Heart right ventricle (tissue), 16 donors: ENCODE data around the gene CHD1L. TPM values are rescaled to one million over a fixed set of nuclear protein-coding genes. Genes with fewer than 3 reads are reported as not detected.

ENCODE experiments used
- ATAC-seq, 8 donors: fragments of 200-7000 bp; cut with Tn5 transposase; one replicate each; pipeline ENCODE4 v1.9.1; 2020; ENCODE audit warnings: mild to moderate bottlenecking in 8 of 8, moderate library complexity in 8 of 8, moderate number of reproducible peaks in 1 of 8
- DNase-seq, 2 donors: peaks; one replicate each; pipeline ENCODE4 v3.0.0-alpha.2; 2020
- H3K27ac ChIP-seq, 10 donors: fragments of 200-600 bp; sonication (generic) in 2 of 10; one replicate each; pipeline versions ENCODE4 v1.5.0 to v1.8.0; 2020 to 2022; ENCODE audit warnings: mild to moderate bottlenecking in 3 of 10
- H3K27me3 ChIP-seq, 7 donors: fragments of 200-600 bp; one replicate each; pipeline ENCODE4 v1.8.0; 2021 to 2022; ENCODE audit warnings: mild to moderate bottlenecking in 2 of 7
- H3K36me3 ChIP-seq, 9 donors: fragments of 200-600 bp; sonication (generic) in 1 of 9; one replicate each; pipeline versions ENCODE4 v1.5.0 to v1.8.0; 2020 to 2022; ENCODE audit warnings: mild to moderate bottlenecking in 2 of 9
- H3K4me1 ChIP-seq, 9 donors: fragments of 200-600 bp; sonication (generic) in 1 of 9; one replicate each; pipeline versions ENCODE4 v1.5.0 to v1.8.0; 2020 to 2022; ENCODE audit warnings: mild to moderate bottlenecking in 4 of 9
- H3K4me3 ChIP-seq, 10 donors: fragments of 200-600 bp; sonication (generic) in 2 of 10; one replicate each; pipeline versions ENCODE4 v1.5.0 to v1.8.0; 2020 to 2022; ENCODE audit warnings: mild to moderate bottlenecking in 7 of 10, moderate library complexity in 2 of 10
- H3K9me3 ChIP-seq, 11 donors: fragments of 200-600 bp in 10 of 11; sonication (generic) in 2 of 11; one replicate each; pipeline versions ENCODE4 v1.5.0 to v1.8.0; 2013 to 2022; ENCODE audit warnings: mild to moderate bottlenecking in 2 of 11, control low read depth in 1 of 11, moderate library complexity in 1 of 11
- CTCF ChIP-seq, 9 donors: fragments of 200-600 bp; sonication (generic) in 2 of 9; IDR thresholded peaks; one replicate each; pipeline versions ENCODE4 v1.5.0 to v1.8.0; 2021 to 2022; ENCODE audit warnings: antibody characterized with exemption in 9 of 9, mild to moderate bottlenecking in 5 of 9, moderate library complexity in 1 of 9
- WGBS, 2 donors: extraction: QIAGEN DNeasy Blood & Tissue Kit; methylation state at CpG; one replicate each; pipeline ENCODE4 v1.1.7; 2013; ENCODE audit warnings: inconsistent platforms in 1 of 2; 5-methylcytosine and 5-hydroxymethylcytosine counted together
- intact Hi-C, 10 donors: fragments of 100-400 bp; cut with DNase I; formaldehyde crosslinking; loops; one replicate each; pipeline versions ENCODE4 v1.11.1 to v1.14.2; 2022
- polyA plus RNA-seq, 2 donors: library from polyadenylated mRNA; stranded (reverse); fragments of 200-250 nt; gene quantifications; one replicate each; pipeline ENCODE4 v1.2.3, GENCODE V29; 2013
- total RNA-seq, 10 donors: library from RNA; stranded (reverse); fragmentation: NEBNext Ultra II Directional in 3 of 10; extraction: Animal tissue kit (Norgen Biotek cat#: 25700) in 3 of 10; gene quantifications; one replicate each; pipeline versions ENCODE4 v1.2.1 to v1.2.4, GENCODE V29; 2021 to 2023
- donor health status: Arrhythmogenic right ventricular cardiomyopathy.
- donor health status: ischemic (EF 13 %, LVEDD 7.1; RV severe dilation, severe dysfunction).
- donor health status: healthy with polysubstance abuse.
- donor health status: DM: no; HTN: yes; CAD: no.
- donor health status: DM: no; HTN: no; CAD: no.
- donor health status: ischemic (EF 25% LVEDD 6.9; RV normal size, moderate dysfunction).
- donor health status: ischemic (EF 25% LVEDD 5.7; RV mildly dilated, moderate dysfunction).
- donor health status: healthy.
- donor health status: DM: yes; HTN: yes; CAD: no.
- donor health status: Ischemic cardiomyopathy.
- donor health status: ischemic (EF 35%, LVEDD 5.7; RV mildly dilated, moderate dysfunction).
- donor health status: nonischemic (EF 11% LVEDD 7.7; RV severe dilation, severe dysfunction).
- donor health status: DM: yes; HTN: yes; CAD: no.
- donor health status: PGD.
- donor health status: ischemic (EF 29% LVEDD 5.4; RV normal size, mild dysfunction).
- donor health status: nonischemic (EF 23%, LVEDD 6.1; RV moderate dilation, normal function).

Gene CHD1L
- total and polyA plus RNA-seq, 12 donors, result 6.0 to 12.9 (median 7.9) TPM

DNA sequence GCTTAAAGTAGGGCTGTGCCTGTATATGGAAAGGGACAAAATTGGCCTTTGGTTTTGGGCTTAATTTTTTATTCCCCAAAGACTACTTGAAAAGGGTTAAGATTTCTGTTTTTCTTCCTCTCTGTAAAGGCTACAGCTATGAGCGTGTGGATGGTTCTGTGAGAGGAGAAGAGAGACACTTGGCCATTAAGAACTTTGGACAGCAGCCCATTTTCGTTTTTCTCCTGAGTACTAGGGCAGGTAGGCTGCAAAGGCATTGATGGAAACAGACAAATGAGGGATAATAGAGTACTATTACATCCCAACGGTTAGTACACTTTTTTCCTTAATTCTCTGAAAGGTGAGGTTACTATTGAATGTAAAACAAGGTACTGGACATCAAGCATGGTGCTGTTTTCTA, 29.6 kb downstream of the CHD1L start:
- no peak for TF ChIP-seq CTCF (IDR thresholded peaks at IDR 0.05)
- 52 to 68% methylated on average over 3 of the region's 3 CpGs for WGBS, 2 donors
- Histone ChIP-seq H3K27me3 (no peaks in the 10 kb centered on the region), H3K4me1 (peaks cover 0 to 18% (median 5%) of the 10 kb centered on the region in 9 donors), H3K4me3 (no peak overlapping the region), H3K27ac (peak overlapping the region in 1 of 10 donors; percentile 19), H3K9me3 (no peaks in the 10 kb centered on the region), H3K36me3 (peaks cover 0 to 88% (median 27%) of the 10 kb centered on the region in 9 donors)
- intact Hi-C loops, result loop anchor here in 8 of 10 donors (2.0 to 10.0 kb wide), 8 partner anchors 115 to 623 kb away; no protein-coding TSS in a partner anchor
- ATAC-seq (no peak), DNase-seq (no peak)

- DNase-seq, result peak in 1 of 2 donors; percentile 40
- TF ChIP-seq CTCF (IDR thresholded peaks at IDR 0.05), result peak; percentile 14 to 73 (median 63)
- no peaks in the 10 kb centered on the region for H3K9me3 ChIP-seq
- peak overlapping the region in 4 of 10 donors; percentile 18 to 66 (median 40) for H3K27ac ChIP-seq
- H3K36me3 ChIP-seq, result peaks cover 0 to 87% (median 28%) of the 10 kb centered on the region in 9 donors
- peaks cover 0 to 18% (median 5%) of the 10 kb centered on the region in 9 donors for H3K4me1 ChIP-seq
- H3K4me3 ChIP-seq, result no peak overlapping the region
- intact Hi-C loops, result loop anchor here in 8 of 10 donors (2.0 to 10.0 kb wide), 8 partner anchors 114 to 621 kb away; no protein-coding TSS in a partner anchor
- ATAC-seq, result peak in 7 of 8 donors; percentile 38 to 82 (median 70)
- H3K27me3 ChIP-seq, result no peaks in the 10 kb centered on the region
- 37 to 40% methylated on average over 6 of the region's 6 CpGs for WGBS, 2 donors
Measured at GRCh38 chr1:147273409-147274336, 31.2 kb downstream of the CHD1L start.

GRCh38 chr1:147281950-147282349, 39.5 kb downstream of the CHD1L start:
- Histone ChIP-seq H3K36me3 (peaks cover 0 to 99% (median 39%) of the 10 kb centered on the region in 9 donors), H3K4me3 (no peak overlapping the region), H3K27me3 (no peaks in the 10 kb centered on the region), H3K27ac (no peak overlapping the region), H3K9me3 (no peaks in the 10 kb centered on the region), H3K4me1 (no peaks in the 10 kb centered on the region)
- intact Hi-C loops, result no loop called here
- no peak for TF ChIP-seq CTCF (IDR thresholded peaks at IDR 0.05)
- ATAC-seq (no peak), DNase-seq (no peak)
- 93 to 98% methylated on average over 5 of the region's 5 CpGs for WGBS, 2 donors

DNA sequence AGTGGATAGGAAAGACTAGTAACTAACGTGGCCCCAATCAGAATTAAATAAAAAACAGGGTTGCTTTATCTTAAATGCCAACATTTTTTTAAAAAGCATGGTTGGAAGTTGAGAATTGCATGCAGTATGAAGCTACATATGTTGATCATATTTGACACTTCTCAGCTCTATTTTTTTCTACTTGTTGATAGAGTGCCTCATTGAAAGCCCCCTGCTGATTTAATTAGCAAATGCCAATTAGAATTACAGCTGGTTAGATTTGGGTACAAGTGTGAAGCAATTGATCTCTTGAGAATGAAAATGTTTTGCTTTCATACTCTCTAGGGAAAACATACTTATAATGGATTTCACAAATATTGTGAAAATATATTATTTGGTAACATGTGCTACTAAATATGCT, 40.5 kb downstream of the CHD1L start:
- H3K27ac ChIP-seq, result no peak overlapping the region
- no peak for ATAC-seq
- peaks cover 0 to 99% (median 46%) of the 10 kb centered on the region in 9 donors for H3K36me3 ChIP-seq
- H3K4me3 ChIP-seq, result no peak overlapping the region
- H3K9me3 ChIP-seq, result no peaks in the 10 kb centered on the region
- DNase-seq, result no peak
- intact Hi-C loops, result no loop called here
- 67 to 74% methylated on average over 1 of the region's 1 CpG for WGBS, 2 donors
- no peak for TF ChIP-seq CTCF (IDR thresholded peaks at IDR 0.05)
- no peaks in the 10 kb centered on the region for H3K27me3 ChIP-seq
- H3K4me1 ChIP-seq, result no peaks in the 10 kb centered on the region
